Smooth muscle cell (in vitro differentiated cells): ENCODE measurements around the gene ACOT13. TPM values are rescaled to one million over a fixed set of nuclear protein-coding genes. Genes with fewer than 3 reads are reported as not detected.
A peak's percentile ranks its signal among the peaks of the same experiment; 100 is the strongest.

ENCODE experiments used
- DNase-seq: peaks from one replicate; lab custom pipeline; 2025; ENCODE audit not compliant: unreplicated experiment; lab: John Stamatoyannopoulos, UW
- H2AFZ ChIP-seq: fragments of 200-600 bp; sonication (generic); 2 replicates; pipeline ENCODE4 v1.6.0; 2016; ENCODE audit warnings: antibody characterized with exemption, low read depth, mild to moderate bottlenecking
- H3F3A ChIP-seq: fragments of 200-600 bp; sonication (generic); 2 replicates; pipeline ENCODE4 v1.6.0; 2017; ENCODE audit warnings: antibody characterized with exemption, low read depth
- H3K27ac ChIP-seq: fragments of 200-600 bp; sonication (generic); 2 replicates; pipeline ENCODE4 v1.5.1; 2016; ENCODE audit warnings: low read depth, mild to moderate bottlenecking
- H3K27me3 ChIP-seq: fragments of 200-600 bp; sonication (generic); 2 replicates; pipeline ENCODE4 v1.6.1; 2016; ENCODE audit warnings: low read depth, mild to moderate bottlenecking
- H3K36me3 ChIP-seq: fragments of 200-600 bp; sonication (generic); 2 replicates; pipeline ENCODE4 v1.5.1; 2016; ENCODE audit warnings: low read depth
- H3K4me1 ChIP-seq: fragments of 200-600 bp; sonication (generic); 2 replicates; pipeline ENCODE4 v1.5.1; 2016; ENCODE audit warnings: low read depth
- H3K4me2 ChIP-seq: fragments of 200-600 bp; sonication (generic); 2 replicates; pipeline ENCODE4 v1.6.0; 2016; ENCODE audit warnings: mild to moderate bottlenecking
- H3K4me3 ChIP-seq: fragments of 200-600 bp; sonication (generic); 2 replicates; pipeline ENCODE4 v1.5.1; 2016; ENCODE audit warnings: mild to moderate bottlenecking
- H3K79me2 ChIP-seq: fragments of 200-600 bp; sonication (generic); 2 replicates; pipeline ENCODE4 v1.6.0; 2016; ENCODE audit warnings: low read depth, mild to moderate bottlenecking
- H3K9ac ChIP-seq: fragments of 200-600 bp; sonication (generic); 2 replicates; pipeline ENCODE4 v1.6.0; 2016; ENCODE audit warnings: low read depth
- H3K9me3 ChIP-seq: fragments of 200-600 bp; sonication (generic); replicated peaks from 2 replicates; pipeline ENCODE4 v1.5.1; 2016; ENCODE audit warnings: low read depth
- H4K20me1 ChIP-seq: fragments of 200-600 bp; sonication (generic); 2 replicates; pipeline ENCODE4 v1.6.0; 2016; ENCODE audit warnings: low read depth
- WGBS: methylation state at CpG from one replicate; pipeline ENCODE4 v1.1.7; 2016; ENCODE audit warnings: low lambda C conversion rate; 5-methylcytosine and 5-hydroxymethylcytosine counted together
- polyA plus RNA-seq: library from polyadenylated mRNA; unstranded; fragments of >200 nt; fragmentation: Nextera tagmentation; extraction: Ambion mirVana; gene quantifications from 2 replicates; pipeline ENCODE4 v1.2.1, GENCODE V29; 2016
- total RNA-seq: library from RNA; depleted of rRNA; stranded (reverse); fragments of >200 nt; gene quantifications from 2 replicates; pipeline ENCODE4 v1.2.3, GENCODE V29; 2014
- TF ChIP-seq, protein P1 (sequence below): fragments of 200-600 bp; sonication (generic); IDR thresholded peaks from 2 replicates; pipeline ENCODE4 v1.5.1; 2017; ENCODE audit warnings: borderline replicate concordance, mild to moderate bottlenecking, antibody characterized with exemption; ENCODE audit not compliant: insufficient read depth, poor library complexity, severe bottlenecking

The ACOT13 gene
- total and polyA plus RNA-seq, 2 experiments from 2014 or later: 7.3 to 43.7 TPM

GRCh38 chr6:24742216-24742738 is 75.4 kb downstream of the ACOT13 start:
- Histone ChIP-seq H3K4me2 (peak overlapping the region; percentile 60), H3K4me3 (no peak overlapping the region), H3K9me3 (no peaks in the 10 kb centered on the region), H3K27me3 (no peaks in the 10 kb centered on the region), H2AFZ (peak overlapping the region; percentile 11), H3K36me3 (no peaks in the 10 kb centered on the region), H3K79me2 (no peaks in the 10 kb centered on the region), H3K4me1 (no peaks in the 10 kb centered on the region), H3F3A (peaks cover 10% of the 10 kb centered on the region), H3K27ac (peak overlapping the region; percentile 98), H4K20me1 (no peaks in the 10 kb centered on the region), H3K9ac (peak overlapping the region; percentile 43)
- 92% methylated on average over 5 of the region's 5 CpGs for WGBS
- TF ChIP-seq, protein P1, sequence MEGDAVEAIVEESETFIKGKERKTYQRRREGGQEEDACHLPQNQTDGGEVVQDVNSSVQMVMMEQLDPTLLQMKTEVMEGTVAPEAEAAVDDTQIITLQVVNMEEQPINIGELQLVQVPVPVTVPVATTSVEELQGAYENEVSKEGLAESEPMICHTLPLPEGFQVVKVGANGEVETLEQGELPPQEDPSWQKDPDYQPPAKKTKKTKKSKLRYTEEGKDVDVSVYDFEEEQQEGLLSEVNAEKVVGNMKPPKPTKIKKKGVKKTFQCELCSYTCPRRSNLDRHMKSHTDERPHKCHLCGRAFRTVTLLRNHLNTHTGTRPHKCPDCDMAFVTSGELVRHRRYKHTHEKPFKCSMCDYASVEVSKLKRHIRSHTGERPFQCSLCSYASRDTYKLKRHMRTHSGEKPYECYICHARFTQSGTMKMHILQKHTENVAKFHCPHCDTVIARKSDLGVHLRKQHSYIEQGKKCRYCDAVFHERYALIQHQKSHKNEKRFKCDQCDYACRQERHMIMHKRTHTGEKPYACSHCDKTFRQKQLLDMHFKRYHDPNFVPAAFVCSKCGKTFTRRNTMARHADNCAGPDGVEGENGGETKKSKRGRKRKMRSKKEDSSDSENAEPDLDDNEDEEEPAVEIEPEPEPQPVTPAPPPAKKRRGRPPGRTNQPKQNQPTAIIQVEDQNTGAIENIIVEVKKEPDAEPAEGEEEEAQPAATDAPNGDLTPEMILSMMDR: no peak
- no peak for DNase-seq

- Histone ChIP-seq H3K4me3 (no peak overlapping the region), H3K36me3 (no peaks in the 10 kb centered on the region), H3K9me3 (no peaks in the 10 kb centered on the region), H2AFZ (peak overlapping the region; percentile 39), H3K4me1 (no peaks in the 10 kb centered on the region), H4K20me1 (no peaks in the 10 kb centered on the region), H3K9ac (peak overlapping the region; percentile 87), H3K79me2 (no peaks in the 10 kb centered on the region), H3F3A (peaks cover 10% of the 10 kb centered on the region), H3K27me3 (no peaks in the 10 kb centered on the region), H3K4me2 (peak overlapping the region; percentile 60), H3K27ac (peak overlapping the region; percentile 98)
- WGBS: 34% methylated on average over 2 of the region's 2 CpGs
- DNase-seq: no peak
- TF ChIP-seq, protein P1: no peak
Observed at GRCh38 chr6:24743265-24743943, 76.5 kb downstream of the ACOT13 start.

GRCh38 chr6:24743944-24744335 is 77.1 kb downstream of the ACOT13 start:
- H3K27me3 ChIP-seq: no peaks in the 10 kb centered on the region
- no peaks in the 10 kb centered on the region for H4K20me1 ChIP-seq
- peaks cover 10% of the 10 kb centered on the region for H3F3A ChIP-seq
- WGBS: 92% methylated on average over 3 of the region's 3 CpGs
- TF ChIP-seq, protein P1: no peak
- peak overlapping the region; percentile 60 for H3K4me2 ChIP-seq
- DNase-seq: no peak
- no peaks in the 10 kb centered on the region for H3K9me3 ChIP-seq
- H3K9ac ChIP-seq: peak overlapping the region; percentile 87
- no peaks in the 10 kb centered on the region for H3K36me3 ChIP-seq
- H3K4me3 ChIP-seq: no peak overlapping the region
- H3K4me1 ChIP-seq: no peaks in the 10 kb centered on the region
- H2AFZ ChIP-seq: no peak overlapping the region
- H3K79me2 ChIP-seq: no peaks in the 10 kb centered on the region
- peak overlapping the region; percentile 98 for H3K27ac ChIP-seq

GRCh38 chr6:24744911-24745310 is 78.0 kb downstream of the ACOT13 start:
- TF ChIP-seq, protein P1: no peak
- H3K27me3 ChIP-seq: no peaks in the 10 kb centered on the region
- WGBS: 92% methylated on average over 5 of the region's 5 CpGs
- H3K4me1 ChIP-seq: no peaks in the 10 kb centered on the region
- H3K9me3 ChIP-seq: no peaks in the 10 kb centered on the region
- no peak for DNase-seq
- peak overlapping the region; percentile 98 for H3K27ac ChIP-seq
- H3K9ac ChIP-seq: no peak overlapping the region
- H3F3A ChIP-seq: peaks cover 10% of the 10 kb centered on the region
- no peaks in the 10 kb centered on the region for H3K79me2 ChIP-seq
- H3K4me3 ChIP-seq: no peak overlapping the region
- H3K36me3 ChIP-seq: no peaks in the 10 kb centered on the region
- H3K4me2 ChIP-seq: no peak overlapping the region
- no peaks in the 10 kb centered on the region for H4K20me1 ChIP-seq
- no peak overlapping the region for H2AFZ ChIP-seq
